Measurements from ENCODE around the gene KRTAP10-1. TPM values are rescaled to one million over a fixed set of nuclear protein-coding genes. Genes with fewer than 3 reads are reported as not detected.
"Not testable (repeated sequence)": the region's sequence is repeated elsewhere in the genome, so short reads cannot be mapped to it uniquely, and the experiment has no call there.

KRTAP10-1 gene
- total RNA-seq, 2 experiments from 2014 or later: not detected

GRCh38 chr21:44574457-44575306, 34.7 kb upstream of the KRTAP10-1 start:
- CTCF ChIA-PET: interaction anchor here (1.1 kb wide), 1 partner anchor 10 kb away, joined by 4 read pairs; no protein-coding TSS in a partner anchor
- no peaks in the 10 kb centered on the region for H3K4me1 Mint-ChIP-seq (ENCODE audit: low read depth)
- DNase-seq (no peak), ATAC-seq (peak; percentile 17)
- POLR2A ChIA-PET: no interaction called here
- H3K4me3 Mint-ChIP-seq: no peak overlapping the region
- H3K27ac Mint-ChIP-seq: no peak overlapping the region
- H3K9me3 Mint-ChIP-seq: peaks cover 15% of the 10 kb centered on the region
- TF ChIP-seq CTCF (IDR thresholded peaks at IDR 0.05): no peak
- peaks cover 3% of the 10 kb centered on the region for H3K27me3 Mint-ChIP-seq
- H3K36me3 Mint-ChIP-seq (ENCODE audit: low read depth): peaks cover 9% of the 10 kb centered on the region
- intact Hi-C loops (cut with micrococcal nuclease): no loop called here

GRCh38 chr21:44573630-44574456, 33.8 kb upstream of the KRTAP10-1 start, which contains the start of gene KRTAP10-4:
KRTAP10-4 (plus strand) TSS chr21:44573729; CDS start chr21:44573759, 30 bp downstream.
- CTCF ChIA-PET; H3K27ac Mint-ChIP-seq; H3K4me3 Mint-ChIP-seq; DNase-seq; H3K4me1 Mint-ChIP-seq (ENCODE audit: low read depth); ATAC-seq; H3K36me3 Mint-ChIP-seq (ENCODE audit: low read depth); intact Hi-C loops (cut with micrococcal nuclease); POLR2A ChIA-PET; H3K27me3 Mint-ChIP-seq: not testable (repeated sequence)
- H3K9me3 Mint-ChIP-seq: peaks cover 15% of the 10 kb centered on the region

- ChIA-PET POLR2A (no interaction called here), CTCF (no interaction called here)
- Mint-ChIP-seq H3K27me3 (peaks cover 3% of the 10 kb centered on the region), H3K27ac (no peak overlapping the region), H3K4me3 (no peak overlapping the region), H3K36me3 (ENCODE audit: low read depth) (peaks cover 9% of the 10 kb centered on the region), H3K9me3 (peaks cover 15% of the 10 kb centered on the region), H3K4me1 (ENCODE audit: low read depth) (no peaks in the 10 kb centered on the region)
- ATAC-seq (no peak), DNase-seq (no peak)
- TF ChIP-seq CTCF (IDR thresholded peaks at IDR 0.05): no peak
- intact Hi-C loops (cut with micrococcal nuclease): no loop called here
These were observed 33.1 kb upstream of the KRTAP10-1 start for GRCh38 chr21:44572959-44573583.

- ChIA-PET POLR2A (no interaction called here), CTCF (no interaction called here)
- intact Hi-C loops (cut with micrococcal nuclease): no loop called here
- no peak for ATAC-seq
- H3K9me3 Mint-ChIP-seq: peaks cover 8% of the 10 kb centered on the region
- DNase-seq: no peak
- H3K36me3 Mint-ChIP-seq (ENCODE audit: low read depth): peaks cover 5% of the 10 kb centered on the region
- H3K27me3 Mint-ChIP-seq: peaks cover 3% of the 10 kb centered on the region
- H3K27ac Mint-ChIP-seq: no peak overlapping the region
- no peak overlapping the region for H3K4me3 Mint-ChIP-seq
- H3K4me1 Mint-ChIP-seq (ENCODE audit: low read depth): no peaks in the 10 kb centered on the region
- TF ChIP-seq CTCF (IDR thresholded peaks at IDR 0.05): no peak
These were observed 32.1 kb upstream of the KRTAP10-1 start for GRCh38 chr21:44571844-44572782.

GRCh38 chr21:44571296-44571695, 31.3 kb upstream of the KRTAP10-1 start:
- ATAC-seq (no peak), DNase-seq (no peak)
- peaks cover 2% of the 10 kb centered on the region for H3K9me3 Mint-ChIP-seq
- no peak overlapping the region for H3K4me3 Mint-ChIP-seq
- POLR2A ChIA-PET: no interaction called here
- CTCF ChIA-PET: no interaction called here
- H3K4me1 Mint-ChIP-seq (ENCODE audit: low read depth): no peaks in the 10 kb centered on the region
- intact Hi-C loops (cut with micrococcal nuclease): no loop called here
- no peaks in the 10 kb centered on the region for H3K36me3 Mint-ChIP-seq (ENCODE audit: low read depth)
- TF ChIP-seq CTCF (IDR thresholded peaks at IDR 0.05): no peak
- no peak overlapping the region for H3K27ac Mint-ChIP-seq
- peaks cover 3% of the 10 kb centered on the region for H3K27me3 Mint-ChIP-seq
